ENCODE results near the gene CAPN6. TPM values are rescaled to one million over a fixed set of nuclear protein-coding genes. Genes with fewer than 3 reads are reported as not detected.

Gene CAPN6
- total and polyA plus RNA-seq, 11 donors = 0.04 to 2.2 (median 0.33) TPM; not detected in 5

DNA sequence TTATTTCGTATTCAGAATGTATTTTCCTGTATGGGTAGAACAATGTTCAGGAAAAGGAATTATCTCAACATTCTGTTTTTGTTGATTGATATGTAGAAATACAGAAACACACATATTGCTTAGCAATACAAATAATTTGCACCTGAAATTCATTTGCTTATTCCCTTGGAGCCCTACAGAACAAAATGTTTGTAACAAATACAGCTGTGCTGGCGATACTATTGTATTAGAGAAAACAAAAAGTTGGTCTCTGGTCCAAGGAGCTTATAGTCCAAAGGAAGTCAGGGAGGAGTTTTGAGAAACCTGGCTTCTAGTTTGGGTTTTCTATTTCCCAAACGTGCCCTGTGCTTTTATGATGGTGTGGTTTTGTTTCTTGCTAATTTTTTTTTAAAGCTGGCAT is 37.8 kb upstream of the CAPN6 start:
- H3K4me1 ChIP-seq = no peaks in the 10 kb centered on the region
- H3K27ac ChIP-seq = no peak overlapping the region
- ATAC-seq (no peak), DNase-seq (no peak)
- no peaks in the 10 kb centered on the region for H3K9me3 ChIP-seq
- intact Hi-C loops (cut with DNase I) = no loop called here
- TF ChIP-seq POLR2A (IDR thresholded peaks at IDR 0.05) = no peak
- TF ChIP-seq CTCF (IDR thresholded peaks at IDR 0.05) = no peak
- H3K27me3 ChIP-seq = peaks cover 0 to 30% (median 0%) of the 10 kb centered on the region in 9 donors
- no peak overlapping the region for H3K4me3 ChIP-seq
- WGBS, 4 donors = 35 to 72% (median 54%) methylated on average over 3 of the region's 3 CpGs
- H3K36me3 ChIP-seq = no peaks in the 10 kb centered on the region

DNA sequence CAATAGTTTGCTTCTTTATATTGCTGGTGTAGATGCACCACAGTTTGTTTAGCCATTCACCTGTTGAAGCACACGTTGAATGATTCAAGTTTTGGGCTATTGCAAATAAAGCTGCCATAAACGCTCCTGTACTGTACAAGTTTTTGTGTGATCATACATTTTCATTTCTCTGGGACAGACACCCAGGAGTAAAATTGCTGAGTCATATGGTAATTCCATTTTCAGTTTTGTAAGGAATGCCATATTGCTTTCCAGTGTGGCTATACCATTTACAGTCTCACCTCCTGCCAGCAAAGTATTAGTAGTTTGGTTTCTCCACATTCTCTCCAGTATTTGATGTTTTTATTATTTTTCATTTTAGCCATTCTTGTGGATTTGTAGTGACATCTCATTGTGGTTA is 32.0 kb upstream of the CAPN6 start:
- 53 to 77% (median 63%) methylated on average over 2 of the region's 2 CpGs for WGBS, 4 donors
- DNase-seq (no peak), ATAC-seq (no peak)
- Histone ChIP-seq H3K36me3 (no peaks in the 10 kb centered on the region), H3K27me3 (peaks cover 0 to 39% (median 0%) of the 10 kb centered on the region in 9 donors), H3K4me3 (no peak overlapping the region), H3K9me3 (no peaks in the 10 kb centered on the region), H3K27ac (no peak overlapping the region), H3K4me1 (no peaks in the 10 kb centered on the region)
- TF ChIP-seq CTCF (IDR thresholded peaks at IDR 0.05) (no peak), POLR2A (IDR thresholded peaks at IDR 0.05) (no peak)
- intact Hi-C loops (cut with DNase I) = no loop called here

GRCh38 chrX:111288841-111289240 is 18.6 kb upstream of the CAPN6 start:
- DNase-seq (no peak), ATAC-seq (no peak)
- H3K4me3 ChIP-seq = no peak overlapping the region
- no peak overlapping the region for H3K27ac ChIP-seq
- TF ChIP-seq POLR2A (IDR thresholded peaks at IDR 0.05) = no peak
- no peak for TF ChIP-seq CTCF (IDR thresholded peaks at IDR 0.05)
- no peaks in the 10 kb centered on the region for H3K36me3 ChIP-seq
- H3K9me3 ChIP-seq = no peaks in the 10 kb centered on the region
- peaks cover 0 to 13% (median 0%) of the 10 kb centered on the region in 9 donors for H3K27me3 ChIP-seq
- 75 to 86% (median 82%) methylated on average over 3 of the region's 3 CpGs for WGBS, 4 donors
- intact Hi-C loops (cut with DNase I) = no loop called here
- no peaks in the 10 kb centered on the region for H3K4me1 ChIP-seq

- 48 to 59% (median 49%) methylated on average over 8 of the region's 8 CpGs for WGBS, 4 donors
- no peaks in the 10 kb centered on the region for H3K4me1 ChIP-seq
- intact Hi-C loops (cut with DNase I) = no loop called here
- H3K27ac ChIP-seq = no peak overlapping the region
- no peak overlapping the region for H3K4me3 ChIP-seq
- no peak for TF ChIP-seq POLR2A (IDR thresholded peaks at IDR 0.05)
- TF ChIP-seq CTCF (IDR thresholded peaks at IDR 0.05) = no peak
- H3K27me3 ChIP-seq = peaks cover 0 to 20% (median 0%) of the 10 kb centered on the region in 9 donors
- H3K9me3 ChIP-seq = no peaks in the 10 kb centered on the region
- no peak for DNase-seq
- peak in 2 of 4 donors; percentile 20 to 53 for ATAC-seq
- no peaks in the 10 kb centered on the region for H3K36me3 ChIP-seq
These were observed 14.5 kb upstream of the CAPN6 start for GRCh38 chrX:111284631-111285293.

Measured in heart left ventricle (tissue), 16 donors.